ENCODE data around the gene ELFN2.

ELFN2 gene

GRCh38 chr22:37343348-37343747 lies 83.9 kb downstream of the ELFN2 start:
- TF ChIP-seq CTCF (IDR thresholded peaks at IDR 0.05; ENCODE audit: low read depth, low read length, missing control alignments) = no peak
- no peak for DNase-seq (ENCODE audit: extremely low read depth, low read depth)
- H3K4me3 ChIP-seq (replicated peaks; ENCODE audit: low read depth, low read length) = no peak overlapping the region

DNA sequence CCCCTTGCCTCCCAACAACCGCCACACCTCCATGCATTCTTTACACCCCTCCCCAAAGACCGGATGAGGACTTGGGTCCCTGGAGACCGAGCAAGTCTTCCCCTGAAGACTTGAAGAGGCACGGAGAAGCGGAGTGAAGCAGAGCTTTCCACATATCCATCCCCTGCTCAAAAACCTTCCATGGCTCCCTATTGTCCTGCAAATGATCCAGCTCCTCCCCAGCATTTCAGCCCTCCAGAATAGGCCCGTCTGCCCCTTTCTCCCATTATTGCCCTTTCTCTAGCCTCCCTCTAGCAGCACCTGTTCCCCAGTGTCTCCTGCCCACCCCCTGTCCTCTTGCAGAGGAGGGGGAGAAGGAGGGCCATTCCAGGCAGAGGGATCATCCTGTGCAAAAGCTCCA lies 85.2 kb downstream of the ELFN2 start:
- TF ChIP-seq CTCF (IDR thresholded peaks at IDR 0.05; ENCODE audit: low read depth, low read length, missing control alignments) = no peak
- no peak overlapping the region for H3K4me3 ChIP-seq (replicated peaks; ENCODE audit: low read depth, low read length)
- DNase-seq (ENCODE audit: extremely low read depth, low read depth) = no peak

DNA sequence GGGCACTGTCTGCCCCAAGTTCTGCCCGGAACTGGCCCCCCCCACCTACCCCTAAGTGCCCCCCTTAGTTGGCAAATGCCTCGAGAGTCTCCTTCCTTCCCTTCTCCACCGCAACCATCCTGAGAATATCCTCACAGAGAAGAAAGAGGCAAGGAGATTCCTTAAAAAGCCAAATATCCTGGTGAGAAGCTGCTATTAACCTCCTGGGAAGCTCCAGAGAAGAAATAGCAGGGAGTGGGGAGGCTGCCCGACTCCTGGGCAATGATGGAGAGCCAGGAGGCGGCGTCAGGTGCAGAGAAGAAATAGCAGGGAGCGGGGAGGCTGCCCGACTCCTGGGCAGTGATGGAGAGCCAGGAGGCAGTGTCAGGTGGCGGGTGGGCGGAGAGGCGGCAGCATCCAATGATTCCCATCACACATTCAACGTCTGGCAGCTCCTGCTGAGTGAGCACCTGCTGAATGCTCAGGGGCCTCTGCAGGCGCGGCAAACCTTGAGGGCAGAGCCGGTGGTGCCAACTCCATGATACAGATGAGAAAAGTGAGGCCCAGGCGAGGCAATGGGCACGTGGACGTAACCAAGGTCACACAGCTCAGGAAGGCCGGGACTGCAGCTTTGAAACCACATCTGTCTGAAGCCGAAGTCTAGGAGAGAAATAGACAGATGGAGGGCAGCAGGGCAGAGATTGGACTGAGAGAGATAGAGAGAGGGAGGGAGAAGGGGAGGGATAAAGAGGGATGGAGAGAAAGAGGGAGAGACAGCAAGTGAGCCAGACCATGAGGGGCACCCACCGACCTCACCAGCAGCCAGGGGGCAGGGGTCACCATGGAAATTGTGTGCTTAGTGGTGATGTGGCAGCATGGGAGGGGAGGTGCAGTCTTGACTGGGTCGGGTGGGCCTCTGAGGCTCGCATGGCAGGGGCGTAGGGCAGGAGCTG lies 86.7 kb downstream of the ELFN2 start:
- TF ChIP-seq CTCF (IDR thresholded peaks at IDR 0.05; ENCODE audit: low read depth, low read length, missing control alignments) = no peak
- DNase-seq (ENCODE audit: extremely low read depth, low read depth) = no peak

GRCh38 chr22:37338539-37339246 lies 88.6 kb downstream of the ELFN2 start:
- no peak for DNase-seq (ENCODE audit: extremely low read depth, low read depth)
- H3K4me3 ChIP-seq (replicated peaks; ENCODE audit: low read depth, low read length) = no peak overlapping the region
- no peak for TF ChIP-seq CTCF (IDR thresholded peaks at IDR 0.05; ENCODE audit: low read depth, low read length, missing control alignments)

More for the DNA sequence above, 86.7 kb downstream of the ELFN2 start:
- no peak overlapping the region for H3K4me3 ChIP-seq (replicated peaks; ENCODE audit: low read depth, low read length)

GRCh38 chr22:37337204-37337943 lies 89.9 kb downstream of the ELFN2 start:
- DNase-seq (ENCODE audit: extremely low read depth, low read depth) = no peak
- no peak for TF ChIP-seq CTCF (IDR thresholded peaks at IDR 0.05; ENCODE audit: low read depth, low read length, missing control alignments)
- no peak overlapping the region for H3K4me3 ChIP-seq (replicated peaks; ENCODE audit: low read depth, low read length)

DNA sequence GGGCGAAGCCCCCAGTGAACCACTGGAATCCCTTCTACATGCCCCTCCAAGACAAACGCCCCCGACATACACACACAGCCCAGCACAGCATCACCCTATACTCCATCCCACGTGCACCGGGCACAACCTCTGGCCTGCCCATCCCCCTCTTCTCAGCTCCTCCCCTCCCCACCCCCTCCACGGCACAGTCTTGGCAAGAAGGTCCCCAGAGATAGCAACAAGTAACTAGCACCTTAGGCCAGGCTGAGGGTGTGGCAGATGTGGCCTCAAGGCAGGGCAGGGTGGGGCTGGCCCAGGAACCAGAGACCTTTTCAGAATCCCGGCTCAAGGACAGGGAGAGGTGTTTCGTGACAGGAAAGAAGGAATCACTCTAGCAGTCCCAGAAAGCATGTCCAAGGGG lies 90.7 kb downstream of the ELFN2 start:
- TF ChIP-seq CTCF (IDR thresholded peaks at IDR 0.05; ENCODE audit: low read depth, low read length, missing control alignments) = no peak
- no peak for DNase-seq (ENCODE audit: extremely low read depth, low read depth)
- no peak overlapping the region for H3K4me3 ChIP-seq (replicated peaks; ENCODE audit: low read depth, low read length)
